ENCODE data around the gene AEN. TPM values are rescaled to one million over a fixed set of nuclear protein-coding genes. Genes with fewer than 3 reads are reported as not detected.

AEN gene
- total and polyA plus RNA-seq, 8 donors, result 3.2 to 20.7 (median 5.0) TPM

DNA sequence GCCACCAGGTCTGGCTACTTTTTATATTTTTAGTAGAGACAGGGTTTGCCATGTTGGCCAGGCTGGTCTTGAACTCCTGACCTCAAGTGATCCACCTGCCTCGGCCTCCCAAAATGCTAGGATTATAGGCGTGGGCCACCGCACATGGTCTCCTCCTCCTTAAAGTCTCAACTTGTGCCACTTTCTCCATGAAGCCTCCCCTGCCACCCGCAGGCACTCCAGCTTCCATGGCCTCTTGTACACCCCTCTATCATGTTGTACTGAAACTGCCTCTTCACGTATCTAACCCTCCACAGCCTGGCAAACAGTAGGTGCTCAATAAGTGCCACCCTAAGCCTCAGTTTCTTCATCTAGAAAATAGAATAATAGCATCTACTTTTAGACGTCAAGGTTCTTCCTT lies 57.6 kb downstream of the AEN start:
- no peak for ATAC-seq
- intact Hi-C loops (cut with DNase I), result no loop called here
- no peak for DNase-seq
- no peaks in the 10 kb centered on the region for H3K27me3 ChIP-seq
- H3K4me1 ChIP-seq, result no peaks in the 10 kb centered on the region
- no peaks in the 10 kb centered on the region for H3K36me3 ChIP-seq
- no peak overlapping the region for H3K4me3 ChIP-seq
- H3K27ac ChIP-seq, result no peak overlapping the region
- TF ChIP-seq, protein P1, sequence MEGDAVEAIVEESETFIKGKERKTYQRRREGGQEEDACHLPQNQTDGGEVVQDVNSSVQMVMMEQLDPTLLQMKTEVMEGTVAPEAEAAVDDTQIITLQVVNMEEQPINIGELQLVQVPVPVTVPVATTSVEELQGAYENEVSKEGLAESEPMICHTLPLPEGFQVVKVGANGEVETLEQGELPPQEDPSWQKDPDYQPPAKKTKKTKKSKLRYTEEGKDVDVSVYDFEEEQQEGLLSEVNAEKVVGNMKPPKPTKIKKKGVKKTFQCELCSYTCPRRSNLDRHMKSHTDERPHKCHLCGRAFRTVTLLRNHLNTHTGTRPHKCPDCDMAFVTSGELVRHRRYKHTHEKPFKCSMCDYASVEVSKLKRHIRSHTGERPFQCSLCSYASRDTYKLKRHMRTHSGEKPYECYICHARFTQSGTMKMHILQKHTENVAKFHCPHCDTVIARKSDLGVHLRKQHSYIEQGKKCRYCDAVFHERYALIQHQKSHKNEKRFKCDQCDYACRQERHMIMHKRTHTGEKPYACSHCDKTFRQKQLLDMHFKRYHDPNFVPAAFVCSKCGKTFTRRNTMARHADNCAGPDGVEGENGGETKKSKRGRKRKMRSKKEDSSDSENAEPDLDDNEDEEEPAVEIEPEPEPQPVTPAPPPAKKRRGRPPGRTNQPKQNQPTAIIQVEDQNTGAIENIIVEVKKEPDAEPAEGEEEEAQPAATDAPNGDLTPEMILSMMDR (IDR thresholded peaks at IDR 0.05), result no peak
- H3K9me3 ChIP-seq, result no peaks in the 10 kb centered on the region

DNA sequence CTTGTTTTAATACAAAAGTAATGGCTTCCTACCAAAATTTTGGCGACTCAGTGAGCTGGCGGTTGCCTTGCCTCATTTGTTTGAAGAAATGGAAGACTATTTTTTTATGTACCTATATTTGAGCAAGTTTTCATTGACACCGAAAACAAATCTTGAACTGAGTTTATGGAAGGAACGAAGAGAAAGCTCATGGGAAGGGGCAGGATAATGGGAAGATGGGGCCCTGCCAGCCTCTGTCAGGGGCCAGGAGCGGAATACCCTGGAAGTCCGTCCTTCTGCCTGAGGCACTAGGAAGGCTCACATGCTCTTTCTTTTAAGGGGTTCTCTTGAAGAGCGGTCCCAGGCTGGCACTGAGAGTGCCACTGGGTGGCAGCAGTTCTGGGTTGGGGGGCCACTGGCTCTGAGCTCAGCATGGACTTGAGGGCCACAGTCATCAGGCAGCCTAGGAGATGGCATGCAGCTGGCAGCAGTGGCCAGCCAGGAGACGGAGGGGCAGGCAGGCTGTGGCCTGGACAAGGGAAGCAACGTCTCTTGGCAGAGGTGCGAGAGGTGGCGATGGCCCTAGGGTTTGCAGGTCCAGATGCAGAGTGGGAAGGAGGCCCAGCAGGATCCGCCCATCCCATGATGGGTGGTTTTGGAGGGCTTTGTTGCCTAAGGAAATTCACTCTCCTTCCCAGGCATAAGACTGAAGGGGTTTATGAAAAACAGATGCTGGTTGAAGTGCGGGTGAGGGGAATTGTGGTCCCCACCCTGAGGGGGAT lies 59.3 kb downstream of the AEN start:
- H3K27ac ChIP-seq, result no peak overlapping the region
- intact Hi-C loops (cut with DNase I), result no loop called here
- no peaks in the 10 kb centered on the region for H3K27me3 ChIP-seq
- DNase-seq (no peak), ATAC-seq (no peak)
- H3K4me1 ChIP-seq, result no peaks in the 10 kb centered on the region
- TF ChIP-seq, protein P1 (IDR thresholded peaks at IDR 0.05), result no peak
- H3K36me3 ChIP-seq, result no peaks in the 10 kb centered on the region
- H3K9me3 ChIP-seq, result no peaks in the 10 kb centered on the region
- no peak overlapping the region for H3K4me3 ChIP-seq

DNA sequence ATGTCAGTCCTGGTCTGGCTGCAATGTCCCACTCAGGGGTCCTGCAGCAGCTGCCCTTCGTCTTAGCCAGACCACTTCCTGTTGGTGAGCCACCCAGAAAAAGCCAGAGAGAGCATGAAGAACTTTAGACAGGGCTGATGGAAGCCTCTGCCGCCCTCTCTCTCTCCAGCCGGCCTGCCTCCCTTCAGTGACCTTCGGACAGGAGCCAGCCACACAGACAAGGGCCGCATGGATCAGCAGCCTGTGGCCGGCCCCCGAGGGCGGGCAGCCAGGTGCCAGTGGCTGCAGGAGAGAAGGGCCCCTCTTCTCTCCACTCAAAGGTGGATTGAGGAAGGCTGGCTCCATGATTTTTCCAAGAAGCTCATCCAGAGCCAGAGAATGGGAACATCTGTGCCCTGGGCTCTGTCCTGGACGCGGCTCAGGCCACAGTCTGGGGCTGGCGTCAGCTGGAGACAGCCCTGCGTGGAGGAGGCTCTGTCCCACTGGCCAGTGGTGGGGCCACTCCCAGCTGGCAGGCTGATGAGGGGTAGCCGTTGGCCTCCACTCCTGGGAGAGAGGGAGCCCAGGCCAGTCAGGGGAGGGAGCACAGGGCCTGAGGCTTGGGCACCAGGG lies 60.6 kb downstream of the AEN start:
- ATAC-seq, result no peak
- TF ChIP-seq, protein P1 (IDR thresholded peaks at IDR 0.05), result no peak
- H3K4me3 ChIP-seq, result no peak overlapping the region
- H3K27ac ChIP-seq, result no peak overlapping the region
- no peaks in the 10 kb centered on the region for H3K36me3 ChIP-seq
- intact Hi-C loops (cut with DNase I), result no loop called here
- H3K4me1 ChIP-seq, result no peaks in the 10 kb centered on the region
- no peak for DNase-seq
- H3K27me3 ChIP-seq, result no peaks in the 10 kb centered on the region
- H3K9me3 ChIP-seq, result no peaks in the 10 kb centered on the region

Small RNA genes within 50 kb of the gene (microRNA-seq; reads per million reads assigned to microRNA genes)
- gene MIR1179 (0.96 to 2.5 reads per million in 2 donors), gene MIR3529 (0 reads per million in 2 donors), gene MIR7-2 (0 reads per million in 2 donors)

Other genes starting within 250 kb of the AEN start
- gene MRPL46, start 154.0 kb upstream of the AEN start, total RNA-seq, result 10 to 100 TPM; 19.0 to 19.2 TPM
- gene MRPL46, start 154.0 kb upstream of the AEN start, polyA plus RNA-seq (ENCODE audit: insufficient read length in 6 of 6), result 10 to 100 TPM; 22.1 to 25.9 (median 25.0) TPM
- gene MRPS11, start 153.6 kb upstream of the AEN start, total RNA-seq, result 10 to 100 TPM; 37.1 to 41.2 TPM
- 10 to 100 TPM; 35.2 to 45.9 (median 40.4) TPM for gene MRPS11, start 153.6 kb upstream of the AEN start, polyA plus RNA-seq (ENCODE audit: insufficient read length in 6 of 6)
- 1 to 10 TPM; 4.0 to 4.2 TPM for gene DET1, start 74.7 kb upstream of the AEN start, total RNA-seq
- gene DET1, start 74.7 kb upstream of the AEN start, polyA plus RNA-seq (ENCODE audit: insufficient read length in 6 of 6), result 10 to 100 TPM; 12.8 to 17.7 (median 16.4) TPM
- 10 to 100 TPM; 15.8 to 23.6 TPM for gene ISG20, start 17.7 kb downstream of the AEN start, total RNA-seq
- gene ISG20, start 17.7 kb downstream of the AEN start, polyA plus RNA-seq (ENCODE audit: insufficient read length in 6 of 6), result 1 to 10 TPM in 5 of 6 donors, under 1 TPM in 1; 1.00 to 1.7 (median 1.2) TPM
- gene ACAN, start 182.1 kb downstream of the AEN start, total RNA-seq, result under 1 TPM; 0.65 to 0.99 TPM
- 1 to 10 TPM in 3 of 6 donors, under 1 TPM in 3; 0.52 to 1.4 (median 0.93) TPM for gene ACAN, start 182.1 kb downstream of the AEN start, polyA plus RNA-seq (ENCODE audit: insufficient read length in 6 of 6)